NCI-H2171 treated with DMSO at 0.1 percent for 48 hours (cell line): Measurements from ENCODE around the gene SPEG.

Experiments used
- DNase-seq: peaks from one replicate; lab custom pipeline; 2025; lab: John Stamatoyannopoulos, UW

SPEG gene

DNA sequence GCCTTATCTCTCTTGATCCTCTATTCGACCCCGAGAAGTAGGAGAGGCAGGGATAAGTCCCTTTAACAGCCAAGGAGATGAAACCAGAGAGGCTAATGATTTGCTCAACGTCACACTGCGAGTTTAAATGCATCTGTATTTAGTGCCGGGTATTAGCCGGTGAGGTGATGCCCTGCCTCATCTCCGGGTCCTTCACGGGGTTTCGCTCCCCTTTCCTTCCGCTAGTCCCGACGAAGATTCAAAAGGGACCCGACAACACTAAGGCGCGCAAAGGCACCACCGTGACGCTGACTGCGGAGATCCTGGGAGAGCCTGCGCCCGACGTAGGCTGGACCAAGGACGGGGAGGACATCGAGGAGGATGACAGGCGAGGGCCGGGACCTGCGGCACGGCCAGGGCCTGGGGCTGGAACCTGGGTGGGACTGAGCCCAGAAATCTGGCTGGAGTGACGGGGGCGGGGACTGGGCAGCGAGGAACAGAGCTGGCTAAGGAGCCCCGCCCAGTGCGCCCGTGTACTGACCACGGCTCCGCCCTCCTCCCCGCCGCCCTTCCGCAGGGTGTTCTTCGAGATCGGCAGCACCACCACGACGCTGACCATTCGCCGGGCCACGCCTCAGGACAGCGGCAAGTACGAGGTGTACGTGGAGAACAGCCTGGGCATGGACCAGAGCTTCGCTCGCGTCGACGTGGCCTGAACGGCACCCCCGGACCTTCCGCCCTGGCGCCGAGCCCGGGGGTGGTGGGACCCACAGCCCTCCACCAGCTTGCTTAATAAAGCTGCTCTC, 63.0 kb downstream of the SPEG start:
- DNase-seq: no peak

DNA sequence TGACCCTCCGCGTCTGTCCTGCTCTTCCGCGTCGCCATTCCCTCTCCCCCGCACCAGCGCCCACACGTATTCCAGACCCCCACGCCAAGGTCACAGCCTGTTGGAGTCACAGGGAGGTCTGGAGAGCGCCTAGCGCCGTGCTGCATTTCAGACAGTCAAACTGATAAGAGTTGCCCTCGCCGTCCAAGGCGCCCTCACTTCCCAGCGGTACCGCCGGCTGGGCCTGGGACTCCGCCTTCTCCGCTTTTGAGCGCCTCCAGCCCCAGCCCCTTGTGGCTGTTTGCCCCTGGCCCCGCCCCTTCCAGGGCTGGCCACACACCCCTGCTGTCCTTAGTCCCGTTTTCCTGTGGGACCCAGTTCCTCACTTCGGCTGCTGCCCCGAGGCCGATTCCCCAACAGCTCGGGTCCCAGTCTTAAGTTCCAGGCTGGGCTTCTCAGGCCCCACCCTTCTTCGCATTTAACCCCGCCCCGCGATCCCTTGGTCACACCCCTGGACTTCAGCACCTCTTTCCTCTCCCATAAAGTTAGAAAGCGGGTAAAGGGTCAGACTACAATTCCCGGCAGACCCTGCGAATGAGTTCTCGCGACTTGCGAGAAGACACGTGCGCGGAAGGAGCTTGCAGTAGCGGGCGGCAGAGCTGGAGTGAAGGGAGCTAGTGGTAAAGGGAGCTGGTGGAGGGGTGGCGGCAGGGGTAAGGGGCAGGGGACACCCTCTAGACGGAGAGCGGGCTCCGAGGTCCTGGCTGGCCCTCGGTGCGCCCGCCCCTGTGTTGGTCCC, 63.8 kb downstream of the SPEG start, which contains the start of gene GMPPA:
Gene GMPPA, plus strand, starts transcription at position 612 of the 778 bp plus-strand sequence. CDS start 1,085 bp downstream, outside the sequence.
- DNase-seq: peak; percentile 98

DNA sequence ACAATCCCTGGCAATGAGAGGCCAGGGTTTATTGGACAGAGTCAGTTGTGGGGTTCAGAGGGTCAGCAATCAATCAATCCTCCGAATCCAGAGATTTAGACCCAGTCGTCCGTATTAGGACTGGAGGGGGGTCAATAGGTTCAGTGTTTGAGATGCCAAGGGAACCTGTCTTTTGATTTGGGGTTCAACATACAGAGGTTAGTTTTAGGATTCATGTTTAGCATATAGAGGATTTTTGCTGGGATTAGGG, 64.3 kb downstream of the SPEG start:
- no peak for DNase-seq

DNA sequence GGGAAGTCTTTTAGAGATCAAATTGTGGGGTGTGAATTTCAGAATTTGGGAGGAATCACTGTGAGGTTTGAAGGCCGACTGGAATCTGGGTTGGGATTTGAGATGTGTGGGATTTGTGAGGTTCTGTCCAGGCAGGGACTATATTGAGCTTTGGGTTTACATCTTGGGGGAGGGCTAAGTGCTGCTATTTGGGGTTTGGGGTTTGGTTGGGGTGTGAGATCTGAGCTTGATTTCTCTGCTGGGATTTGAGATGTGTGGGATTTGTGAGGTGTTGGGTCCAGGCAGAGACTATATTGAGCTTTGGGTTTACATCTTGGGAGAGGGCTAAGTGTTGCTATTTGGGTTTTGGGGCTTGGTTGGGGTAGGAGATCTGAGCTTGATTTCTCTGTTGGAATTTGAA, 64.9 kb downstream of the SPEG start:
- no peak for DNase-seq

DNA sequence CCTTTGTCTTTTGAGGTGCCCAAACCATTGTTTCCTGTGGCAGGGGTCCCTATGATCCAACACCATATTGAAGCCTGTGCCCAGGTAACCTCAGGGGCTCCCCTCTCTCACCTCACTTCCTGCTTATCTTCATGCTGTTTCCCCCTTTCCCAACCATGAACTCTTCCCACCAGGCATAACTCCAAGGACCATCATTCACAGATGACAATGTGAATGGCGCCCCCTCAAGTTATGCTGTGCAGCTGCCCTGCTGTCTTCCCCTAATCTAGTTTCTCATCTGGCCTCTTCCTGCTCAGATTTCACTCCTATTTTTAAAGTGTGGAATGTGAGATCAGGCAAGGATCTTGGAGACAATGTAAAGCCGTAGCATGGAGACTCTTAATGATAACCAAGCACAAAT, 65.5 kb downstream of the SPEG start:
- DNase-seq: peak; percentile 18

DNA sequence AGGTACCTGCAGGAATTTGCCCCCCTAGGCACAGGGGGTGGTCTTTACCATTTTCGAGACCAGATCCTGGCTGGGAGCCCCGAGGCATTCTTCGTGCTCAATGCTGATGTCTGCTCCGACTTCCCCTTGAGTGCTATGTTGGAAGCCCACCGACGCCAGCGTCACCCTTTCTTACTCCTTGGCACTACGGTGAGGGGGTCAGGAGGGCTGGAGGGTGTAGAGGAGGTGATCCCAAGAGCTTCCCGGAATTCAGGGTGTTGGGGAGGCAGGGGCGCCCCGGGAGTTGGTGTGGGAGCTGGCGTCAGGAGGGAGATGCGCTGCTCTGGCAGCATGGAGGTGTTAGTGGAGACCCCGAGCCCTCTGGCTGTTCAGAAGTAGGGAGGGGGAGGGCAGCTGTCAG, 67.2 kb downstream of the SPEG start:
- DNase-seq: no peak

DNA sequence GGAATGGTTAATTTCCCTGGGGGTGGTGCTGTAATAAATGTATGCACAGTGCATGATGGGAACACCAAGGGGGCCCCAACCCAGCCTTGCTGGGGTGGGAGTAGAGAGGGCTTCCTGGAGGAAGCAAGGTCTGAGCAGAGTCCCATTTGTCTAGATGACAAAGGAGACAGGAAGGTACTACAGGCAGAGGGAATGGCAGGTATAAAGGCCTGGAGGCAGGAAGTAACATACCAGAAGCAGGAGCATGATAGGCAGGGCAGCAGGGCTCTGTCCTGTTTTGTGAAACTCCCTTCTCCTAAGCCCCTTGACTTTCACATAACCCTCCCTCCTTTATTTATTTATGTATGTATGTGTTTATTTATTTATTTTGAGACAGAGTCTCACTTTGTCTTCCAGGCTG, 68.0 kb downstream of the SPEG start:
- no peak for DNase-seq

DNA sequence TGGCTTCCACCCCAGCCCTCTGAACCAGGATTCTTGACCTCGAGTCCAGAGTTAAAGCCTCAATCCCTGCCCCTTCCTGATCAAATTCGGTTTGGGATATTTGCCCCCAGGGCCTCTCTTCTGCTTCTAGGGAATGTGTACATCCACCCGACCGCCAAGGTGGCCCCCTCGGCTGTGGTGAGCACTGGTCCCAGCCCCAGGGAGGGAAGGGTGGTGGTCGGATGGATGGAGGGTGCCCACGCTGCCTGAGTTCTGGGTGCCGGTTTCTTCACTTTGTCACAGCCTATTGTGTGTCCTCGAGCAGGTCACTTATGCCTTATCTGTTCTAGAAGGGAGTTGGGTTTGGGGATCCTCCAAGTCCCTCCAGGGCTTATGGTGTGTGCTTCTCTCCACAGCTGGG, 70.9 kb downstream of the SPEG start:
- no peak for DNase-seq

DNA sequence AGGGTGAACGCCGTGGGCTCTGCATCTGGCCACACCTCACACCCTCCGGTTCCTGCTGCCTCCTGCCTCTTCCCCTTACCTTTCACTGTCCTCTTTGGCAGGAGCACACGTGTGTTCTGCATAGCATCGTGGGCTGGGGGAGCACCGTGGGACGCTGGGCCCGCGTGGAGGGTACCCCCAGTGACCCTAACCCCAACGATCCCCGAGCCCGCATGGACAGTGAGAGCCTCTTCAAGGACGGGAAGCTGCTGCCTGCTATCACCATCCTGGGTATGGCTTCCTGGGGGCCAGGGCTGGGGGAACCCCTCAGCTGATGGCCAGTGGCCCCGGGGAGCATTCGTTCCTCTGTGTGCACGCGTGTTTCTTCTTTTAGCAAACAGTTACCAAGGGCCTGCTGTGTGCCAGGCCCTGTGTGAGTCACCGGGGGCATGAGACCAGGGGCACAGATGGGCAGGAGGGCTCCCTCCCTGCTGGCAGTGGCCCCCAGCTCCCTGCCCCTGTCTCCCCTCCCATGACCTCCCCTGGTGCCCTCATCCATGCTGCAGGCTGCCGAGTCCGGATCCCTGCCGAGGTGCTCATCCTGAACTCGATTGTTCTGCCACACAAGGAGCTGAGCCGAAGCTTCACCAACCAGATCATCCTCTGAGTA, 71.6 kb downstream of the SPEG start:
- no peak for DNase-seq

DNA sequence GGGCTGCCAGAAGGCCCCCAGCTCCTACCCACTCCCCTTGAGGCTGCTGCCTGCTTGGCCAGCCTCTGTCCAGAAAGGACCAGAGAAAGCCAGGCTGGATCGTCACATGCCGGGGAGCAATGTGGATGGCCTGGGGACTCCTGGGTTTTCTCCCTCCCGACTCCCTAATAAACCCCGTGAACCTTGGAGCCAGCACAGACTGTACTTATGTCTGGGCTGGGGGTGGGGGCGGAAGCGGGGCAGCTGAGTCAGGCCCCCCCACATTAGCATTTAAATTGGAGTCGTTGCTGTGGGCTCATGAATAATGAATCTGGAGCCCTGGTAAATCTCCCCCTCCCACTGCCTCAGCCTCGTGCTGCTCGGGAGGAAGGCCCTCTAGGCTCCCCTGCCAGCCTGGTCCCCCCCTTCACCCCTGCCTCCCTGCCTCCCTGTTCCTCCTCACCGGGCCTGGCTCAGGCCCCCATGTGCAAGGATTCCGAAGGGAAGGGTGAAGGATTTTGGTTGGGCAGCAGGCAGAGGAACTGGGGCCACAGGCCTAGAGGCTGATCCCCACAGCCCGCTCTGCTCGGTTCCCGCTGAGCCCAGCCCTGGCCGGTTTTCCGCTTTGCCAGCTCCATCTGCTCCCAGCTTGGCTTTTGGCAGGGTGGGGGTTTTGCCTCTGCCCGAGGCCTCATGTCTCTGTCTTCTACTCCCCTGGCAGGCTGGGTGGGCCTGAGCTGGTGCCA, 72.3 kb downstream of the SPEG start:
- peak; percentile 93 for DNase-seq

DNA sequence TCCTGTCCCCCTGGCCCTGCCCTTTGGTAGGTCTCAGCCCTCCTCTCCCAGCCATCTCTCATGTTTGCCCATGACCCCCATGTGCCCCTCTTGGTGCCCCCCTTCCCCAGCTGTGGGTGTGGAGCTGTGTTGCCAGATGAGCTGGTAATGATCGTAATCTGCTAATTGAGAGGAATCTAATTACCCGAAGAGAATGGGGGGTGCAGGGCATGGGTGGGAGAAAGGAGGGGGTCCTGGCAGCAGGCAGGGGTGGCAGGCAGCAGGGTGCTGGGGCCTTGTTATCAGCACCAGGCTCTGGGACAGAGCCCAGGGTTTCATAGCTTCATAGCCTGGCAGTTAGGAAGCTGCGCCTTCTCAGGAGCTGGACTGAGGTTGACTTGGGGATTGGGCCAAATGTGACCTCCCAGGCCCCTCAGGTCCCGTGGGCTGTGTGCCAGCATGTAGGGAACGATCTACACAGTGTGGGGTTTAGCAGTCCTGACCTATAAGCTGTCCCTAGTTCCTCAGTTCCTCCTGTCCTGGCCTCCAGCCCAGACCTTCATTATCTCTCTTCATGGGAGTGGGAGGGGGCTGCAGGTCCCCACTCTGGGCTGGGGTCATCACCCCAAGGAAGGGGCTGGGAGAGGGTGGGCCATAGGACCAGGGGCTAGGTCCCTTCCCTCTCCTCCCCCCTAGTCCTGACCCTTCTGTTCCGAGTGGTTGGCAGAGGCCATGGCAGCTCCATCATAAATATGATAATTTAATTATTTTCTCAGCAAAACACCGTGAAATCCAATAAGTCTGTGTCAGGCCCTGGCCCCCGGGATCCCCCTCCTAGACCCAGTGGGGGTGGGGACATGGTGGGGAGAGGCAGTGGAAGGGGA, 73.2 kb downstream of the SPEG start:
- peak; percentile 85 for DNase-seq

DNA sequence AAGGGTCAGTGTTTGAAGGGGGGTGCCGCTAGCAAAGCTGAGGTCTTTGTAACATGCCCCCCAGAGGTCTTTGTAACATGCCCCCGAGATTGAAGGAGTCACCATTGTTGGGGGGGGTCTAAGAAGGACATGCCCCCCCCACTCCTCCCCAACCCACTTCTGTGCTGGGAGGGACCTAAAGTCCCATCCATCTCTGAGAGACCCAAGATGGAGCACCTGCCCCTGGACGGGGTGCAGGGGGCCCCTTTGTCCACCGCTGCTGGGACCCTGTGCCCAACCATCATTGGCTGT, 73.7 kb downstream of the SPEG start:
- no peak for DNase-seq

DNA sequence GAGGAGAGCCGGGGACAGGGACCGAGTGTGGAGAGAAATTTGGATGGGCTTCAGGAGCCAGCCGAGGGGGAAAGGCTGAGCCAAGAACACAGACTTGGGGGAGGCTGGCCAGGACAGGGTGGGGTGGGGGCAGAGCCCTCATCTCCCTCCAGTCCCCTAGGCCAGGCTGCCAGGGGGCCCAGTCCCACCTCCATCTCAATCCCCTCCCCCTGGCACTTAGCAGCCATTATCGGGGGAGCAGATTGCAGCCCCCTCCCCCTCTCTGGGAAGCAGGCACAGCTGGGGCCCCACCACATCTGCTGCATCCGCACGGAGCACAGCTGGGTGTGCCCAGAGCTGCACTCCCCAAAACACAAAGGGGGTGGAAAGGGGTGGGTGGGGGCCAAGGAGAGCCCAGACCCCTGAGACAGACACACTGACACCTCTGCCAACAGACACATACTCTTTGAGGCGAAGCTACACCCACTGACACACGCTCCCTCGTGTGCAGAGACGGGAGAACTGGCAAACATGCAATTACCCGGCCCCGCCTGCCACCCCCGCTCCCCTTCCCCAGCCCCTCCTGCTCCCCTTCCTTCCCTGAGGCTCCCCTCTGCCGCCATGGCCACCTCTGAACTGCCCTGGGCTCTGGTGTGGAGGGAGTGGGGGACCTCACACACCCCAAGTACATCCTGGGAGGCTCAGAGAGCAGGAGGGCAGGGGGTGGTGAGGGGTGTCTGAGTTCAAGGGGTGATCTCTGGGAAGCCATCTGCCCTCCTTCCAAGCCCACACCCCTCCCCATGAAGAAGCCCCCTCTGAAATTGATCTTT, 74.5 kb downstream of the SPEG start:
- DNase-seq: peak; percentile 75

DNA sequence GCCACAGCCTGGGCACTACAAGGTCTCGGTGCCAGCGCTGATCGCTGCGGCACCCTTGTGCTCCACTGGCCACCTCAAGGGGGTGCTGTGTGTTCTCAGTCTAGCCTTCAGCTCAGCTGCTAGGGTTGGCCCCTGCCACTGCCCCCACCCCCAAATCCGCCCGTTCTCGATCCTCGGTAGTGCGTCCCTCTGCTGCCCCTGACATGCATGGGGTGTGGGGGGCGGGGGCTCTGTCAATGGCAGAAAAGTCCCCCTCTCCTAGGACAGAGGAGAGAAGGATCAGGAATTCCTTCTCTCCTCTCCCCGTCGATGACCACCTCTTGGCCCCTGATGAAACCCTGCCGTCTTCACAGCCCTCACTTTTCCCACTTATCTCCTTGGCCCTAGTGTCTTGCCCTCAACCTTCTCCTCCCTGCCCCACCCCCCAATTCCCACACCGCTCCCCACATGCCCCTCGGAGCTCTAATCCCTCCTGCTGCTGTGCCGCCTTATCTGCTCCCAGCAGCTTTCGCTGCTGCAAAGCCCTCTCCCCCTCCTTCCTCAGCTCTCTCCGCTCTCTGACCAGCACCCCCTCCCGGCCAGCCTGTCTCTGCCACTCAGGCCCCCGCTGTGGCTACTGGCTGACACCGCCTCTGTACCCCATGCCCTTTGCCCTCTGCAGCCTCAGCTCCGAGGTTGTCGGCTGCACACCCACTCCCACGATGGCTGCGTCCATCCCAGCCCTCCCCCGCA, 75.3 kb downstream of the SPEG start:
- DNase-seq: peak; percentile 66

DNA sequence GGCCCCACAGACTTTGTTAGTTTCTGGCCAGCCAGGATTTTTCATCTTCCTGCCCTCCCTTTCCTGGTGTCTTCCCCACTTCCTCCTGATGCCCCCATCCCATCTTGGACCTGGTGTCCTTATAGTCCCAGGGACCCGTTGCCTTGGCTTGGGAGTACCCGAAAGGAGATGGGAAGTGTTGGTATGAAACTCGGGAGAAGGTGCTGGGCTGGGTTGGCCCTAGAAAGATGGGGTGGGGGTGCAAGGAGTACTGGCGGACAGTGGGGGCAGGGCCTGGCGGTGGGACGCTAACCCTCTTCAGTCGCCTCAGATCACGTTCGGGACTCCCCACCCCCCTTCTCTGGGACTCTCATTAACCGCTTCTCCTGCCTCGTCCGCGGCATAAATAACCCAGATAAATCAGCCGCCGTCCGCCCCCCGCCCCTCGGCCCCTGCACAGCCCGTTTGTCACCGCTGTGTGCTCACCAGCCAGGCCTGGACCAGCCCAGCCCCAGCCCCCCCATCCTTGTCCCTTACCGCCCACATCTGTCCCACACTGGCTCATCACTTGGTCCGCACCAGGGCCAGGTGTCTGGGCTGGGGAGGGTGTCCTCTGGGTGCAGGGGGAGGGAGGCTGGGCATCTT, 76.0 kb downstream of the SPEG start:
- peak; percentile 18 for DNase-seq

DNA sequence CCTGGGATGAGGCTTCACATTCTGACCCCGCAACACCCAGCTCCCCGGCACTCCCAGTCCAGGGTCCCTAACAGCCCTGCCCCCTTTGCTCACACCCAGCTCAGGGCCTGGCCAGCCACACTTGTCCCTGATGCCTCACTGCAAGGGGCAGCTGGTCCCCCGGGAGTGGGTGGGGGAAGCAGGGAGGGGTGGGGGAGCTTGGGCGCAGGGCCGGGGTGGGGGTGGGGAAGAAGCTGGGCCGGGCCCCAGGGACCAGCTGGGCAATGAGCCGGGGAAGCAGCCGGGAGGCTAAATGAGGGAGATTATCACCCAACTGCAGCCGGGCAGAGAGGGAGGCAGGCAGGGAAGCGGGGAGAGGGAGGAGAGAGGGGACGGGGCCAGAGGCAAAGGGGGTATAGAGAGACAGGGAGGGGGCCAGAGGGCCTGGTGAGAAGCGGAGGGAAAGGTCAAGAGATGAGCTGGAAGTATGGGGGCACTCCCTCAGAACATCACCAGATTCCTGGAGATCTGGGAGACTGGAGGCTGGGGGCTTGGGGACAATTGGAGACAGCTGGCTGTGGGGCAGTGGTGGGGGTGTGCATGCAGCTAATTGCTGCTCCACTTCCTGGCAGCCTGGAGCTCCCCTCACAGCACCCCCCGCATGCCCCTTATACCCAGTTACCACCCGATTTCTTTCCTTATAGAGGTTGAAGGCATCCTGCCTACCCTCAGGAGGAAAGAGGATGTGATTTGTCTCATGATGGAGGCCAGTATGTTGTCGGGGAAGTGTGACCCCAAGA, 77.1 kb downstream of the SPEG start:
- DNase-seq: peak; percentile 73

DNA sequence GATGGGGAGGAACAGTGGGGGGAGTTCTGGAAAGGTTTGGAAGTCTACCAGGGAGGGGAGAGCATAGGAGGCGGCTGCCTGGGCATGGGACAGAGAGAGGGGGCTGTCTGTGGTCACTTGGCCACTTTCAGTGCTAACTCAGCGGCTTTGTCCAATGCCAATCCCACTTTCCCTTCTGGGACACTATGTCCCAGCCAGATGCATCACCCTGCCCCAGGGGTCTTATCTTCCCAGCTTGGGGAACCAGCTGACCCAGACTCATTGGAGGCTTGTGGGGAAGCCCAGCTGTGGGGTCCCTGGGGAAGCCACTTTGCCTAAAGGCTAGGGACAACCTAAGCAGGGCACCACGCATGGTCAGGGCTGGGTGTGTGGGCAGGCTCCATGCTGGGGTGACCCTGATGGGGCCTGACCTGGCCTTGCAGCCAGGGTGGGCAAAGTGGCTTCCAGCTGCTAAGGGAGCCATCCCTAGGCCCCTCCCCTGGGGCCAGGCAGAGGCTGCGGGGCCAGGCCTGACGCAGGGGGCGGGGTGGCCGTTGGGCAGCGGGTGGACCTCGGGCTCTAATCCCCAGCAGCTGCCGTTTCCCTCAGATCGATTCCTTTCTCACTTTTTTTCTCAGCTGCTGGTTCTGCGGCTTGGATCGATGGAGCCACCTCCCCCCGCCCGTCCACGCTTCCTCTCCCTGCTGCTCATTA, 78.0 kb downstream of the SPEG start:
- DNase-seq: no peak

DNA sequence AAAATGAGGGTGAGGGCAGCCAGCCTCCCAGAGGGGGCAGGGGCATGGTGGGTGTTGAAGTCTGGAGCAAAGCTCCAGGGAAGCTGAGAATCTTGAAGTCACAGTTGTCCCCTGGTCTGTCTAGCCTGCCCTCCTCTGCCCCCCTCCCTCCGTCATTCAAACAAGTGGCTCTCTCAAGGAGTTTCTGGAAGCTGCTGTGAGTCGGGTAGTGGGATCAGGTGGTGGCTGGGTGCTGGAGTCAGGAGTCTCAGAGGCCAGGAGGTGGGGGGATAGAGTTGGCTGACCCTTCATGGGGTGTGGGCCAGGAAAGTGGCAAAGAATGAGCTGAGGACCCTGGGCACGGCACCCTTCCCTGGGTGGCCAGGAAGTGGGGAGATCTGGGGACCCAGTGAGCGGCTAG, 79.1 kb downstream of the SPEG start:
- no peak for DNase-seq
